Esophagus squamous epithelium (tissue), 5 donors: ENCODE data around the gene OS9. TPM values are rescaled to one million over a fixed set of nuclear protein-coding genes. Genes with fewer than 3 reads are reported as not detected.

Experiments used
- DNase-seq: peaks from one replicate; lab custom pipeline; 2025; lab: John Stamatoyannopoulos, UW
- H3K27ac ChIP-seq, 4 donors: fragments of 200-600 bp; sonication (generic); one replicate each; pipeline ENCODE4 v1.5.1; 2016 to 2019; ENCODE audit warnings: mild to moderate bottlenecking in 1 of 4
- H3K27me3 ChIP-seq, 4 donors: fragments of 200-600 bp; sonication (generic); 1 replicate in 3 of 4; 2 replicates in 1 of 4; pipeline versions ENCODE4 v1.5.1 to v1.6.0; 2017 to 2021; ENCODE audit warnings: antibody characterized with exemption in 1 of 4
- H3K36me3 ChIP-seq, 3 donors: fragments of 200-600 bp; sonication (generic); one replicate each; pipeline ENCODE4 v1.5.1; 2016 to 2019
- H3K4me1 ChIP-seq, 3 donors: fragments of 200-600 bp; sonication (generic); one replicate each; pipeline ENCODE4 v1.5.1; 2017 to 2019
- H3K4me3 ChIP-seq, 4 donors: fragments of 200-600 bp; sonication (generic); 1 replicate in 3 of 4; 2 replicates in 1 of 4; pipeline ENCODE4 v1.5.1; 2016 to 2019; ENCODE audit warnings: mild to moderate bottlenecking in 2 of 4, moderate library complexity in 1 of 4
- H3K9me3 ChIP-seq, 3 donors: fragments of 200-600 bp; sonication (generic); one replicate each; pipeline ENCODE4 v1.5.1; 2016 to 2019
- CTCF ChIP-seq, 6 experiments: fragments of 450-650 bp in 4 of 6; fragments of 200-600 bp in 2 of 6; sonication (generic) in 2 of 6; IDR thresholded peaks; one replicate each; pipeline ENCODE4 v1.5.1; 2016 to 2019; ENCODE audit warnings: antibody characterized with exemption in 6 of 6, mild to moderate bottlenecking in 4 of 6, moderate library complexity in 4 of 6
- POLR2A ChIP-seq, 4 donors: fragments of 450-650 bp; IDR thresholded peaks; one replicate each; pipeline ENCODE4 v1.6.1; 2017; ENCODE audit warnings: antibody characterized with exemption in 4 of 4, mild to moderate bottlenecking in 4 of 4, moderate library complexity in 3 of 4
- WGBS, 2 donors: methylation state at CpG; one replicate each; pipeline ENCODE4 v1.1.5; 2018; 5-methylcytosine and 5-hydroxymethylcytosine counted together
- intact Hi-C: fragments of 100-400 bp; cut with DNase I; formaldehyde crosslinking; loops from one replicate; pipeline ENCODE4 v1.15.0; 2022
- total RNA-seq, 4 donors: library from RNA; depleted of rRNA; stranded (reverse); fragments of >200 nt; gene quantifications; one replicate each; pipeline ENCODE4 v1.1.0, GENCODE V29; 2016
- donor health status: DM: yes; HTN: yes; CAD: no.

OS9 gene
- total RNA-seq, 4 donors from 2014 or later, result 151 to 231 (median 168) TPM

- no peak for DNase-seq
- H3K36me3 ChIP-seq, result peaks cover 0 to 26% (median 0%) of the 10 kb centered on the region in 3 donors
- intact Hi-C loops, result no loop called here
- TF ChIP-seq CTCF (IDR thresholded peaks at IDR 0.05) (no peak), POLR2A (IDR thresholded peaks at IDR 0.05) (no peak)
- H3K27ac ChIP-seq, result peak overlapping the region; percentile 48 to 86 (median 81)
- H3K27me3 ChIP-seq, result no peaks in the 10 kb centered on the region
- H3K4me3 ChIP-seq, result peak overlapping the region; percentile 54 to 98 (median 79)
- no CpG with 5 or more reads among the region's 34 CpGs for WGBS, 2 donors
- peaks cover 33 to 59% (median 37%) of the 10 kb centered on the region in 3 donors for H3K4me1 ChIP-seq
- no peaks in the 10 kb centered on the region for H3K9me3 ChIP-seq
These were observed 61.2 kb downstream of the OS9 start for GRCh38 chr12:57755194-57755453.

GRCh38 chr12:57755454-57756372 is 61.8 kb downstream of the OS9 start:
- DNase-seq, result no peak
- no peaks in the 10 kb centered on the region for H3K9me3 ChIP-seq
- TF ChIP-seq POLR2A (IDR thresholded peaks at IDR 0.05) (no peak), CTCF (IDR thresholded peaks at IDR 0.05) (no peak)
- no peaks in the 10 kb centered on the region for H3K27me3 ChIP-seq
- peak overlapping the region; percentile 54 to 98 (median 79) for H3K4me3 ChIP-seq
- peaks cover 0 to 20% (median 0%) of the 10 kb centered on the region in 3 donors for H3K36me3 ChIP-seq
- peak overlapping the region; percentile 48 to 86 (median 81) for H3K27ac ChIP-seq
- peaks cover 32 to 54% (median 35%) of the 10 kb centered on the region in 3 donors for H3K4me1 ChIP-seq
- intact Hi-C loops, result no loop called here
- 6 to 23% methylated on average over 4 to 7 of the region's 76 CpGs for WGBS, 2 donors

GRCh38 chr12:57756406-57757341 is 62.7 kb downstream of the OS9 start:
- DNase-seq, result no peak
- peak; percentile 23 to 52 (median 45) for TF ChIP-seq CTCF (IDR thresholded peaks at IDR 0.05)
- no peak for TF ChIP-seq POLR2A (IDR thresholded peaks at IDR 0.05)
- WGBS, 2 donors, result 48 to 50% methylated on average over 12 to 14 of the region's 22 CpGs
- H3K27ac ChIP-seq, result no peak overlapping the region
- peaks cover 0 to 19% (median 0%) of the 10 kb centered on the region in 3 donors for H3K36me3 ChIP-seq
- H3K4me3 ChIP-seq, result peak overlapping the region in 3 of 4 donors; percentile 65 to 98 (median 93)
- intact Hi-C loops, result no loop called here
- no peaks in the 10 kb centered on the region for H3K27me3 ChIP-seq
- H3K9me3 ChIP-seq, result no peaks in the 10 kb centered on the region
- peaks cover 23 to 44% (median 27%) of the 10 kb centered on the region in 3 donors for H3K4me1 ChIP-seq

- peaks cover 20 to 39% (median 21%) of the 10 kb centered on the region in 3 donors for H3K4me1 ChIP-seq
- H3K27me3 ChIP-seq, result peaks cover 0 to 8% (median 0%) of the 10 kb centered on the region in 4 donors
- DNase-seq, result no peak
- H3K36me3 ChIP-seq, result peaks cover 0 to 19% (median 0%) of the 10 kb centered on the region in 3 donors
- intact Hi-C loops, result no loop called here
- TF ChIP-seq CTCF (IDR thresholded peaks at IDR 0.05) (no peak), POLR2A (IDR thresholded peaks at IDR 0.05) (no peak)
- WGBS, 2 donors, result 89 to 93% methylated on average over 4 of the region's 4 CpGs
- no peak overlapping the region for H3K4me3 ChIP-seq
- H3K9me3 ChIP-seq, result no peaks in the 10 kb centered on the region
- no peak overlapping the region for H3K27ac ChIP-seq
These were observed 63.8 kb downstream of the OS9 start for GRCh38 chr12:57757771-57758170.
